Activated CD4-positive, alpha-beta T cell treated with anti-CD3 and anti-CD28 coated beads, Interleukin-2, Interleukin-6, amounts not matched to agents 100 ng/mL and 50 ng/mL, durations not matched to agents 16 hours and 8 hours (primary cell): ENCODE data around the gene STAT3.

Experiments
- DNase-seq: peaks from one replicate; pipeline ENCODE4 v3.0.0-alpha.2; 2020

STAT3 gene

DNA sequence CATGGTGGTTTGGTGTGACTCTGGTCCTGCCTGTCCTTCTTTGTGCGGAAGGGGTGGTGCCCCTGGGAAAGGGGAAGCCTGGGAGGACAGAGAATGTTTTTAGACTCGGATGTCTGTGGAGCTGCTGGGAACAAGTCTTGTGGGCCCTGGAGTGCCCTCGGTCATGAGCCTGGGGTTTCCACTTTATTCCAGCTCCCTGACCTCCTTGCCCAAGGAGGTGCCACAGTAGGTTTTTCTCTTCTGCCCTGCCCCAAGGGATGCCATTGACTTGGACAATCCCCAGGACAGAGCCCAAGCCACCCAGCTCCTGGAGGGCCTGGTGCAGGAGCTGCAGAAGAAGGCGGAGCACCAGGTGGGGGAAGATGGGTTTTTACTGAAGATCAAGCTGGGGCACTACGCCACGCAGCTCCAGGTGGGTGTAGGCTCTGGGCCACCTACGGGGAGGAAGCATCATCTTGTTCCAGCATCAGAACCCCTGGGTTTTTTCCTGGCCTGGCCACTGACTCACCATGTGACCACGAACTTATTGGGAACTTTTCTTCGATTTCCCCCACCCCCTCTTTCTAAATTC is 98.5 kb downstream of the STAT3 start:
- DNase-seq, result no peak

DNA sequence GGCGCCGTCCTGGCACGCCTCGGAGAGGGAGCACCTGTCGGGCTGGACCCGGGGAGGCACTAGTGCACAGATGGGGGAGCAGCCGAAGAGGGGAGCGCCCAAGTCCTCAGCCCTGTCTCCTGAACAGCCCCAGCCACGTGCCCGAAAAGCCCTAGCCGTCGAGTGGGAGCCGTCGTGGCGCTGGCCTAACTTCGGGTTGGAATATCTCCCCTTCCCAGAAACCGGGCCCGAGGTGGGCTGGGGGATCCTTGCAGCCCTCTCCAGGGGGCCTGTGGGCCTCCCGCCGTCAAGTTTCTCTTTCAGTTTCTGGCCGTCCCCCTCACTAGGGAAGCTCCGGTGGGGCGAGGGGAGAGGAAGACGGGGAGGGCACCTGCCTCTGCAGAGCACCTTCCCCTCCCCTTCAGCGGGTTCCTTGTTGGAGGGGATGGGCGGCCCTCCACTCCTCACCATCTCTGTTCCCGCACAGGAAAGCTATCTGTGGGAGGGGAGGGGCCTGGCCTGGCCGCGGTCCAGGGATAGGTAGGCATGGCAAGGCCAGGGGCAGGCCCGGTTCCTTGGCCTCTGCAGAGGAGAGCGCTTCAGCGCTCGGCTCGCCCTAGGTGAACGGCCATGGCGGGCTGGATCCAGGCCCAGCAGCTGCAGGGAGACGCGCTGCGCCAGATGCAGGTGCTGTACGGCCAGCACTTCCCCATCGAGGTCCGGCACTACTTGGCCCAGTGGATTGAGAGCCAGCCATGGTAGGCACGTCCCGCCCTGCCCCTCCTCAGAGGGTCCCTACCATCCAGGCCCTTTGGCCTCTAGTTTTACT is 99.2 kb downstream of the STAT3 start:
- peak; percentile 62 for DNase-seq

DNA sequence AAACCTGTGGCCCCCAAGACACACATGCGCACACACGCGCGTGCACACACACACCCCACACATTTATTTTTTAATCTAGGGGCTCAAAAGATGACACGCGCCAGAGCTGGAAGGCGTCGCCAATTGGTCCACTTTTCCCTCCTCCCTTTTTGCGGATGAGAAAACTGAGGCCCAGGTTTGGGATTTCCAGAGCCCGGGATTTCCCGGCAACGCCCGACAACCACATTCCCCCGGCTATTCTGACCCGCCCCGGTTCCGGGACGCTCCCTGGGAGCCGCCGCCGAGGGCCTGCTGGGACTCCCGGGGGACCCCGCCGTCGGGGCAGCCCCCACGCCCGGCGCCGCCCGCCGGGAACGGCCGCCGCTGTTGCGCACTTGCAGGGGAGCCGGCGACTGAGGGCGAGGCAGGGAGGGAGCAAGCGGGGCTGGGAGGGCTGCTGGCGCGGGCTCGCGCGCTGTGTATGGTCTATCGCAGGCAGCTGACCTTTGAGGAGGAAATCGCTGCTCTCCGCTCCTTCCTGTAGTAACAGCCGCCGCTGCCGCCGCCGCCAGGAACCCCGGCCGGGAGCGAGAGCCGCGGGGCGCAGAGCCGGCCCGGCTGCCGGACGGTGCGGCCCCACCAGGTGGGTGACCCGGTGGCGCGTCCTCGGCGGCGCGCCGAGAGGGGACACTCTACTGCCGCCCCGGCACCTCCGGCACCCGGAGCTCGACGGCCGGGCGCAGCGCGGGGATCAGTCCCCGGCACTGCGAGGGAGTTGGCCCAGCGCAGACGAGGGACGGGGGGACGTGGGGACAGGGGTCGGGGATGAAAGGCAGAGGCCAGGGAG is 100.1 kb downstream of the STAT3 start, which contains the start of gene STAT5A:
STAT5A (plus strand) TSS at position 522 of the 826 bp plus-strand sequence. CDS start 914 bp downstream, outside the sequence.
- DNase-seq, result peak; percentile 82

DNA sequence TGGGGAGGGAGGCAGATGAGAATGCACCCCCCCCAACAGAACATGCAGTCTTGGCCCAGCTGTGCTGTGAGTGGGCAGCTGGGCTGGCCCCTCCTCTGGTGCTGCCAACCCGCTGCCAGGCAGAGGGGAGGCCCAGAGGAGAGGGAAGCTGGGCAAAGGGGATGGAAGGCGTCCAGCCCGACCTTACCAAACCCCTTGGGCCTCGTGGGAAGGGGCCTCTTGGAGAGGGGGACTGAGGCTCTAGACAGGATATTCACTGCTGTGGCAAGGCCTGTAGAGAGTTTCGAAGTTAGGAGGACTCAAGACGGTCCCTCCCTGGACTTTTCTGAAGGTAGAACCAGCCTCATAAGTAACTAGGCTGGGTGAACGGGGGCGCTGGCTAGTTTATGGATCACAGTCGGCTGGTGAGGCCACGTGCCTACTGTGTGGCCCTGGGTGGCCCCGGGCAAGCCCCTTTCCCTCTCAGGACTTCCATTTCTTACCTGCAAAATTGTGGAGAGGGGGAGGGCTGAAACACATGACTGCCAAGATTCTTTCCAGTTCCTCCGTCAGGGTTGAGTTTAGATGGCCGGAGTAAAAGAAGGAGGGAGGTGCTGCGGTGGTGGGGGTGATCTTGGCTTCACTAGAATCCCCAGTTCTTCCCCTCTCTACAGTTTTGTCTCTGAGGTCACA is 100.8 kb downstream of the STAT3 start:
- DNase-seq, result peak; percentile 60

DNA sequence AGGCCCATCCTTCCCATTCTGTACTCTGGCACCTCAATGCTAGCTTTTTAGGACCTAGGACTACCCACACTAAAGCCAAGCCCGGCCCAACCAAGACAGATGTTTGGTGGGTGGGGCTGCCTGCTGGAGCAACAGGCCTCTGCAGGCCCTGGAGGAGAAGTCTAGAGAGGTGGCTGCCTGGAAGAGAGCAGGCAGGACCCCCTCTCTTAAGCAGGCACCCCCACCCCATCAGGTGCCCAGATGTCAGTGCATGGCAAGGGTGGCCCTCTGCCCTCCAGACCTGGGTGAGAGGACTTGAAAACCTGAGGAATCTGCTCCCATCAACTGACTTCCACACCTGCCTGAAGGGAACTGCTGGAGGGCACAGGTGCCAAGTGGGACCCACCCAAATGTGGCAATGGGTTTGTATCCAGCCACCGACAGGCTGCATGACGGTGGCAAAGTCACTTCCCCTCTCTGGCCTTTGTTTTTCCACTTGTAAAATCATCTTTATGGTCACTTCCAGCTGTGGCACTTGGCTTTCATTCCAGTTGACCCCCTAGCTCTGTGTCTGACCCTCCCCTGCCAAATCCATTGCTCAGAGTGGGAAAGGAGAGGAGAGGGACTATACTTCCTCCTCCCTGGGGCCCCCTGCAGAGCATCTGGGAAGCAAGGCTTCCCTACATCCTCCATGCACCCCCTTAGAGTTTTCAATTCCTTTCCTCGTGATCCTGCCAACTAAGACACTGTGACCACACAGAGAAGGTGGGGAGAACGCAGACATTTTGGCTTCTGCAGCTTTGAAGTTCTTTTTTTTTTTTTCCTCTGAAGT is 101.6 kb downstream of the STAT3 start:
- no peak for DNase-seq

DNA sequence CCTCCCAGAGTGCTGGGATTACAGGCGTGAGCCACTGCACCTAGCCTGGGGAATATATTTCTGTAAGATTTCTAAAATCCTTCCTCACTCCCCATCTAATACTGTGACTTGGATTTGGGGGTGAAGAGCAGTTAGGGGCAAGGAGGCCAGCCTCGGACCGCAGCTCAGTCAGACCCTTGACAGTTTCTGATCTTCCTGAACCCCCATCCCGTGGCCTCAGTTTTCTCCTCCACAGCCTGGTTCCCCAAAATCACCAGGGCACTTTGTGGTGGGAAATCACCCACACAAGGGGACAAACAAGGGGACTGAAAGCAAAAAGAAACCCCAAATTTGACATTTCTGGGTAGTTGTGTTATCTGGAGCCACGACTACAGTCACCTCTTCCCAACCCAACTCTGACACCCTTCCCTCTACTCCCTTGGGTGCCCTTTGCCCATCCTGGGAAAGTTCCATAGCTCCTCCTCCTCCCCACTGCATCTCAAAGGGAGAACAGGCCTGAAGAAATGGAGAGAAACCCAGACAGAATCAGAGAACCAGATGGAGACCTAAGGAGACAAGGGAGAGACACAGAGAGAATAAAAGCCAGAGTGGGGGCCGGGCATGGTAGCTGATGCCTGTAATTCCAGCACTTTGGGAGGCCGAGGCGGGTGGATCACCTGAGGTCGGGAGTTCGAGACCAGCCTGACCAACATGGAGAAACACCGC is 102.7 kb downstream of the STAT3 start:
- no peak for DNase-seq

DNA sequence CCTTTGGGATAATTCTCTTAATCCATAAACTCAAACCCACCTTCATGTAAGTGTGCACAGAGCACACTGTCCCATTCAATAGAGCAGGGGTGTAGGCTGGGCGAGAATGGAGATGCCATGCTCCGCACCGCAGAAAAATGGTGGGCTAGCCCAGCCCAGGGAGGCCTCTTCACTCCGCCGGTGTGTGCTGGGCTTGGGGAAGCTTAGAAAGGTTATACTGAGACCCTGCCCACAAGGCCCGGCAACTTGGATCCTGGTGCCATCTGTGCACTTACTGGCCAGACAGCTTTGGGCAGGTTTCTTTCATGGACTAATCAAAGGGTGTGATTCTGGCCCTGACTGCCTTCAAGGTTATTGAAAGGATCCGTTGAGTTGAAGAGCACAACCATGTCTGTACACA is 103.7 kb downstream of the STAT3 start:
- no peak for DNase-seq

DNA sequence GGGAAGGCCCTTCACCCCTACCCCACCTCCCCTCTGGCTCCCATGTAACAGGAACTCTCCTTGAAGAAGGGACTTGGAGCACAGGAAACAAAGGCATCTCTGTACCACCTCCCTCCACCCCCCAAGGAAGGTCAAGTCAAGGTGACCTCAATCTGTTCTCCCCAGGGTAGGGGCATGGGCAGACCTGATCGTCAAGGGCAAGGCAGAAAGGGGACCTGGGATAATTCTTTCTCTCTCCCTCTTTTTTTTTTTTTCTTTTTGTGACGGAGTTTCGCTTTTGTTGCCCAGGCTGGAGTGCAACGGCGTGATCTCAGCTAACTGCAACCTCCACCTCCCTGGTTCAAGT is 104.2 kb downstream of the STAT3 start:
- DNase-seq, result no peak

DNA sequence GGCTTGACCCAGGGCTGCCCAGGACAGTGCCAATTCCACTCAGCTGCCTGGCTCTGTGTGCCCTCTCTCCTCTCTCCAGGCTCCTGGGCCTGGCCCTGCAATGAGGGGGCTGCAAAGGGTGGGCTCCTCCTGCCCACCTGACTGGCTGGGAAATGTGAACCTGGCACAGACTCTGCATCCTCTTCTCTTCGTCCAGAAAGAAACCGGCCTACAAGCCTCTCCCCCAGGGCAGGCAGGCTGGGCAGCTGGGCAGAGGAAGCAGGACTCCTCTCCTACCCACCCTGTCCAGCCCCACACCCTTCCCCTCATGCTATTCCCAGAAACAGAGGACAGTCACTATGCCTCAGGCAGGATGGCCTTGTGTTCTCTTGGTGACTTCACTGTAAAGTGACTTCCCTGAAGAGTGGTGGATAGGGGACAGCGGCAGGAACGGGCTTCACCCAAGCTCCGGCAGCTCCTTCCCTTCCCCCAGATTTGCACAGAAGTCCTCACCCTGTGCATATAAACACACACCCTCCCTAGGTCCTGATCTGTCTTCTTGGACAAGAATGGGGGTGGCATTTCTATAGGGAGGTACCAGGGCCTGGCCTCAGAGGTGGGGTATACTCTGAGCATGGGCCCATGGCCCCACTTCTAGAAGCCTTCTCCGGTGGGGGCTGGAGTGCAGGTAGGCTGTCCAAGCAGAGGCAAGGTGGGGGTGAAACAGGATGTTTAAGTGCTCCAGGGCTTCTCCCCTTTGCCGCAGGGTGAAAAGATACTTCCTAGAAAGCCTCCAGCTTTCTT is 104.8 kb downstream of the STAT3 start:
- no peak for DNase-seq

DNA sequence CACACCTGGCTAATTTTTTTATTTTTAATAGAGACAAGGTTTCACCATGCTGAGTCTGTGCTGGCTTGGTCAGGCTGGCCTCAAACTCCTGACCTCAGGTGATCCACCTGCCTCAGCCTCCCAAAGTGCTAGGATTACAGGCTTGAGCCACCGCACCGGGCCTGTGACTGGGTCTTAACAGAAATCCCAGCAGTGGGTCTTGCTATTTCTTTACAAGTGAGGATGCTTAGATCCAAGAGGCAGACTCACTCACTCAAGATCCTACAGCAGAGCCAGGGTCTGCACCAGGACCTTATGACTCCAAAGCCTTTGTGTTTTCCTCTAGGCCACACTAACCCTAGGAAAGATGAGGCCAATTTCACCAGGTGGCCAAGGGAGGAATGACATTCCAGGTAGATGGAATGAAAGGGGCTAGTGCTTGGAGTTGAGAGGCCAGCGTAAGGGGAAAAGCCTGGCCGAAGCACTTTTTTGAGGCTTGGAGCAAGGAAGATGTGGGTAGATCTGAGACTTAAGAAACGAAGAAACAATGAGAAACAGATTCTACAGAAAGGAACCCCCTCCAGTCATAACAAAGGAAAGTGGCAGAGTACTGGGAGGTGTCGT is 105.7 kb downstream of the STAT3 start:
- DNase-seq, result no peak

DNA sequence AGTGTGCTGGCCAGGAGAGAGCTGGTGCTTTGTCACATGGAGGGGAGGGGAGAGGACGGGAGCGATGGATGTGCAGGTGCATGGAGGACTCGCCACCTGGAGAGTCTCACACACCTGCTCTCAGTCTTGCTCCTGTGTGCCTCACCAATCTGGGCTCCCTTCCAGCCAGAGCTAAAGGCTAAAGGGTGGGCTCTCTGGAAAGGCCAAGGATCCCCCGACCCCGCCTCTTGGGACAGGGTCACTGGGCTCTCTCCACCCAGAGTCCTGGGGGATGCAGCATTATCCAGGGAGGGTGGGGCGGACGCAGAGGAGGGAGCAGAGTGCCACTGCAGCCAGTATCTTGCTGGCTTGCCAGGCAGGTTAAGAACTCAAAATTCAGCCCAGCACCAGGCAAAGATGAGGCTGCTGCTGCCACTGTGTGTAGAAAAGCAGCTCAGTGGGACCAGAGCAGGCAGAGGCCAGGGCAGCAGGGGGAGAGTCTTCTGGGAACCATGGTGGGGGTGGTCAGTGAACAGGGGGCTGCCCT is 106.6 kb downstream of the STAT3 start:
- no peak for DNase-seq

DNA sequence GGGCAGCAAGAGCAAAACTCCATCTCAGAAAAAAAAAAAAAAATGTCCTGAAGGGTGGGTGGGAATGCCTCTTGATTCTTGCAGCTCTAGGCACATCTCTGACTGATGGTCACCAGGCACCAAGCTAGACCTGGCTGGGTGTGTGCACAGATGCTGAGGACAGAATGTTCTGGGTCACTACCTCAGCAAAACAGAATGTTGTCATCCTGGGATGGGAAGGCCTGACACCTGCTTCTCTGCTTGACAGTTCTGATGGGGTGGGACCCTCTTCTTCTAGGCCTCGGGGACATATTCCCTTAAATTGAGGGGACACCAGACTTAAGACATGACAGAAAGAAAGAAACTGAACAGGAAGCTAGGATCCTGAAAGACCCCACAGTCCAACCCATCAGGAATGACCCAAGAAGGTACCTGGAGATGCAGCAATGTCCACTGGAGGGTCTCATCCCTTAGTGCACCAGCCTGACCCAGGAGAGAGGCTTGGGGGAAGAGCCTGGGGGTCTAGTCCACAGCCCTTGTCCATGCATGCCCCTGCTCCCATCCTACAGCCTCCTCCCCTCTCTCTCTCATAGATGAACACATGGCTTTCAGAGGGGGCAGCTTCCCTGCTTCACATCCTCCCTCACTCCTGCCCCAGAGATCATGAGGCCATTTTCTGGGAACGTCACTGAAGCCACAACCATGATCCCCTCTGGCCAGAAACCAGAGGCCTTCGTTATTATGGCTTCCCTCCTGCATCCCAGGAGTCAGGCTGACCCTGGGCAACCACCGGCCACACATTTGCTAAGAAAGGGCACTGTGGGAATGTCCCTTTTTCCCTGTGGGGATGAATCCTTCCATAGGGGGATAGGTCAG is 108.2 kb downstream of the STAT3 start:
- DNase-seq, result no peak

DNA sequence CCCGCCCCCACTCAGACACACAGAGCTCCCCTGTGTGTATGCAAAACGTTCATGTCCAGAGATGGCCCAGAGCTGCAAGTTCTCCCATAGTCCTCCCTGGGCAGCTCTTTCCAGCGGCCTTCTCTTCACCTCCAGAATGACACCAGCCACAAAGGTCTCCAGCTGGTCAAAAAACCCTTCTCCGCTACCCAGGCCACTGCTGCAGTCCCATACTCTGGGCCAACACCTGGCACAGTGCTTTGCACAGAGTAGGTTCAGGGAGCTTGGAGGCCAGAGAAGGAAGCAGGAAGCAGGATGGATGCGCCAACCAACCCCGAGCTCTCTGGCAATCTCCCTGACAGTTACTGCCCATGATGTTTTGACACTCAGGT is 110.9 kb downstream of the STAT3 start:
- DNase-seq, result no peak

DNA sequence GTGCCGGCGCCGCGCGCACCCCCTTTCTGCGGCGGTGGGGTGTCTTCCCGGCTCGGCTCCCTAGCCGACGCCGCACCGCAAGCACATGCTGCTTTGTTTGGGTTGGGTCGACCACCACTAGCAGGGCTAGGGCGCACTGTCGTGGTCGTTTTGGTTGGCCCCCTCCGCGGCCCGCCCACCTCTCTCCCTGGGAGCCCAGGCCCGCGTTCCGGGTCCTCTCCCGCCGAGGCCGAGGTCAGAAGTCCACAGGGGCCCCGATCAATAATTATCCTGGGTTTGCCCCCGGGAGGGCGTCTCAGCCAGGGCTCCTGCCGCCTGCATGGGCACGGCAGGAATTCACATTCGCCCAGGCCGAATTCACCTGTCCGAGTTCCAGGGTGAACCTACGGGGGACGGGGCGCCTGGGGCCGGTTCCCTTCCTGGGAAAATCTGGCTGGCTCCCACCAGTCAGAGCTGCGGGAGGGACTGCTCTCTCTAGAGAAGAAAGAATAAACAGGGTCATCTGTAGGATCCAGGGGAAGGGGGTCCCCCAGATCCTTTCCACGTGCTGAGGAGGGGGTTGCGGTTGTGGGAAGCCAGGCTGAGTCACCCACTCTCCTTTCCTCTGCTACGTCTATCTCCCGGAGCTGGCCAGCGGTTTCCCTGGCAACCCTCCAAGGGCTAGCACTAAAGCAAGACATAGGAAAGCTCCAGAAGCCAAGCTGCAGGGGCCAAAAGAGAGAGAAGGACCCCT is 111.5 kb downstream of the STAT3 start:
- no peak for DNase-seq

DNA sequence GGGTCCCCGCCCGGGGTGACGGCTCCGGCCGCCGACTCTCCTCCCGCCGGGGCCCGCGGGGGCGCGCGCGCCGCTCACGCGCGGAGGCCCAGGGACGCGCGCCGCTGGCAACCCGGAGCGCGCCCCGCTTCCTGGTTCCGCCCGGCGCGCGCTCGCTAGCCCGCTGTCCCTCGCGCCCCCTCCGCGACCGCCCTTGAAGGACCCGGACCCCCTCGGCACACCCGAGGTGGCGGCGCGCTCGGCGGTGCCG is 112.0 kb downstream of the STAT3 start, which contains the start of gene STAT5B:
STAT5B (minus strand) TSS at position 33 of the 250 bp plus-strand sequence. CDS start 44,264 bp downstream, outside the sequence.
- DNase-seq, result peak; percentile 82

DNA sequence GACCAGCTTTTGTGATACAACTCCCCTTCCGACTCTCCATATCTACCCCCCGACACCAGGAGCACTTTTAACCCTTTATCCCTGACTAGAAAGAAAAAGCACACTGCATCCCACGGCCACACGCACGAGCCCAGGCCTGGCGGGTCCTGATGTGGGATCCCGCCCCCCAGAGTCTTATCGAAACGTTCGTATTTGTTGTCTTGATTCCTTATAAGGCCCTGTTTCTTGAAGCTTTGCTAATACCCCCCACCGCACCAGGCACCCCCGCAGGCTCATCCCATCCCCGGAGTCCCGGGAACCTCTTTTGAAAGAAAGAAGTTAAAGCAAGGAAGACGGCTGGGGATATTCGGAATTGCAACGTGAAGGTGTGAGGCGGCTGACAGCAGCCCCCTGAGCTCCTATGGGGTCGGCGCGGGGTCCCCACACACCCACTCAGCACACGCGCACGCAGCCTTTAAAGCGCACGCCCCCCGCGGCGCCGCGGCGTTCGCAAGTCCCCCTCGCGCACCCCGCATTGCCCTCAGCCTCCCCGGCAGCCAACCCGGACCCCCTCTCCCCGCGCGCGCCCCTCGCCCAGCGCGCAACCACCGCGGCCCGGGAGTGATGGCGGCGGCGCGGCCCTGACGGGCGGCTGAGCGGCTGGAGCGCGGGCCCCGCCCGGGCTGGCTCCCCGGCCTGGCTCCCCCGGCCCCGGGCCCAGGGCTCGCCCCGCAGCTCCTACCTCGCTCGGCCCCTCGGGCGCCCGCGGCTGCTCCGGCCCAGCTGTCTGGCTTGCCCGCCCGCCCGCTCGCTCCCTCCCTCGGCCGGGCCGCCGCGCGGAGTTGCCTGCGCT is 112.5 kb downstream of the STAT3 start:
- peak; percentile 40 for DNase-seq

DNA sequence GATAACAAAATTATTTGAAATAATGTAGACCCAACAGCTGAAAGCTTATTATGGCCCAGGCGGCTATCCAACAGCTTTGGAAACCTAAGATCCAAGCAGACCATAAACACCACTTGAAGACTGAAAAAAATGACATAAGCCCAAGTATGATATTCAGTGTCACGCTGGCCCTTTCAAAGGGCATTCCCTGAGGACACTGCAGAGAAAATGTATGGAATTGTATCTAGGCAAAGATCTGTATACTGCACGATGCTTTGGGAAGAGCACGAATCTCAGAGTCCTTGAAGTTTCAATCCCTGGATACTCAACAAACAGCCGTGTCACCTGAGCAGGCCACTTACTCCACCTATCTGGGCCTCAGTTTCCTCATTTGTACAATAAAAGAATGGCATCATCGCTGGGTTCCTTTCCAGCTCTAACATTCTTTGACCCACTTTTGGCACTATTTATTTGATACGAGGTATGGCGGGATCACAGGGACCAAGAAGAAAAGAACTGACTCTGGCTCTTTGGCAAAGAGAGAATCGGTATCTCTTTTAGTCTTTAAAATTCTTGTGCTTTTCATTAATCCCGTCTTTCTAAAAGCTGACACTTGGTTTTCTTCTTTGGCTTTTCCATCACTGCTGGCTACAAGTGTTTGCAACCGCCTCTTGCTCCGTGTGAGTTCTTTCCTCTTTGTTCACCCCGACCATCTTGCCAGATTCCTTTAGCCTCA is 113.3 kb downstream of the STAT3 start:
- DNase-seq, result no peak
